ENCODE data around the gene NFASC. TPM values are rescaled to one million over a fixed set of nuclear protein-coding genes. Genes with fewer than 3 reads are reported as not detected.

Gene NFASC
- total and polyA plus RNA-seq, 2 donors (not counting 3 experiments of a cell fraction or from before 2014, with no cell fraction given): not detected

DNA sequence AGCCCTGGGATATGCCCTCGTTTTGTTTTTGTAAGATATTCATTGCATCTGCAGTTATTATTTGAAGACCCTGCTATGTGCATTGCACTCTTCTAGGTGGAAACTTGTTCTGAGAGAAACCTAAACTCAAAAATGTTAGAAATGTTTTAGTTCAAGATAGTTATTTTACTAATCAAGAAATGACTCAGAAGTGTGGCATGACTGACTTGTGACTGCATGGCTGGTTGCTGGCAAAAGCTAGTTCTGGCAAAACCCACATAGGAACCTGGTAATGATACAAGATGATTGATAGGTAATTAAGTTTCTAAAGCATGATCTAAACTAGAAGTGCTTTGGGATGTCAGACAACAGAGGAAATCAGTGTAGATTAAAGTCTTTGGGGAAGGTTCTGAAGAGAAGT, 33.8 kb upstream of the NFASC start:
- H2AFZ ChIP-seq (ENCODE audit: low read depth, low read length): no peak overlapping the region
- no peak overlapping the region for H3K4me3 ChIP-seq (replicated peaks in 1 of 3; ENCODE audit: insufficient read depth in 1 of 3, low read depth in 1 of 3, low read length in 3 of 3)
- CTCF ChIA-PET: interaction anchor here (0.9 to 1.6 kb wide), 5 partner anchors 9 to 225 kb away, joined by 3 to 12 read pairs (median 3); no protein-coding TSS in a partner anchor
- no peaks in the 10 kb centered on the region for H3K36me3 ChIP-seq (ENCODE audit: control insufficient read depth in 2 of 2, extremely low read depth in 1 of 2, insufficient read depth in 2 of 2, low read length in 2 of 2)
- H3K79me2 ChIP-seq (ENCODE audit: control insufficient read depth, insufficient read depth, low read length): no peaks in the 10 kb centered on the region
- FAIRE-seq (no peak), DNase-seq (ENCODE audit: low read depth, low spot score) (no peak)
- TF ChIP-seq GATA2 (IDR thresholded peaks at IDR 0.05; ENCODE audit: insufficient read depth, insufficient read length, low read depth, low read length) (no peak), MYC (IDR thresholded peaks at IDR 0.05; ENCODE audit: low read depth, low read length) (no peak), EZH2 (IDR thresholded peaks at IDR 0.05; ENCODE audit: borderline replicate concordance, low read depth, low read length, severe bottlenecking) (no peak), FOS (IDR thresholded peaks at IDR 0.05; ENCODE audit: borderline replicate concordance, insufficient read depth, low read length) (no peak)
- intact Hi-C loops (cut with micrococcal nuclease) (no loop called here), dilution Hi-C loops (cut with MboI; ENCODE audit: extremely low pct_ligation_motif_present, low sequenced_read_pairs) (no loop called here)
- POLR2A ChIA-PET: no interaction called here
- H3K4me1 ChIP-seq (ENCODE audit: control insufficient read depth, extremely low read depth, insufficient read depth, low read length): no peaks in the 10 kb centered on the region
- no peaks in the 10 kb centered on the region for H3K9me3 ChIP-seq (replicated peaks; ENCODE audit: control insufficient read depth, insufficient read depth, low read length)
- no peaks in the 10 kb centered on the region for H4K20me1 ChIP-seq (replicated peaks; ENCODE audit: control insufficient read depth, extremely low read depth, insufficient read depth, low read length)
- no peak overlapping the region for H3K4me2 ChIP-seq (ENCODE audit: insufficient read depth, low read length)
- peaks cover under 1 to 3% of the 10 kb centered on the region in 2 experiments for H3K27me3 ChIP-seq (ENCODE audit: control insufficient read depth in 2 of 2, insufficient read depth in 2 of 2, low read length in 2 of 2)
- H3K9ac ChIP-seq (replicated peaks; ENCODE audit: extremely low read depth, insufficient read depth, low read length): no peak overlapping the region
- no TSS peak for BruUV-seq (replicated peaks)
- no peak overlapping the region for H3K27ac ChIP-seq (ENCODE audit: insufficient read depth, low read depth, low read length)
- H3K9me1 ChIP-seq (replicated peaks; ENCODE audit: control insufficient read depth, extremely low read depth, insufficient read depth, low read length): no peaks in the 10 kb centered on the region

DNA sequence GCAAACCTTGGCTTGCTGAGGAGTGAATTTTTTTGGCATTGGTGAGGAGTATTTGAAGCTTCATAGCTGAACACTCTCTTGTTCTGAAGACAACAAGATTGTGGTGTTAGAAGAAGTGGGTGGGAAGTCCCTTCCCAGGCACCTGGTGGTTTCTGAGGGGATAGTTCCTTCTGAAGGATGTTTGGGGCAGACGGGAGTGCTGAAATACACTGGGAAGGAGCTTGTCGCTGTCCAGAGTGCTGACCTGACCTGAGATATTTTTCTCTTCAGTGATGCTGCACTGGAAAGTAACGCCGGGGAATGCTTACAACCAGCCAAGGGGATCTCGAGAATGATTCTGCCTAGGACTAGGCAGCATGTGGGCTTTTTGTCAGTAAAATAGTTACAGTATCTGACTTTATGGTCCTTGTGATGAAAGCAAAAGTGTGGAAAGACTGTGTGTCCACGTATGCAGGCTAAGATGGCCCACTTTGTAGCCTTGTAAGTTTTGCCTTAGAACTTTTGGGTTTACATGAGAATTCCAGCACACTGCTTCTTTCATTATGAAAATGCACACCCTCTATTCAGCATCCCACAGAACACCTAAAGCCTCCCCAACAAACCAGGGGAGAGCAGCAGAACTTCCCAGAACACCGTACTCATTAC, 33.1 kb upstream of the NFASC start:
- FAIRE-seq: peak; percentile 69
- no peaks in the 10 kb centered on the region for H3K9me3 ChIP-seq (replicated peaks; ENCODE audit: control insufficient read depth, insufficient read depth, low read length)
- intact Hi-C loops (cut with micrococcal nuclease): no loop called here
- H3K4me1 ChIP-seq (ENCODE audit: control insufficient read depth, extremely low read depth, insufficient read depth, low read length): no peaks in the 10 kb centered on the region
- H3K36me3 ChIP-seq (ENCODE audit: control insufficient read depth in 2 of 2, extremely low read depth in 1 of 2, insufficient read depth in 2 of 2, low read length in 2 of 2): no peaks in the 10 kb centered on the region
- dilution Hi-C loops (cut with MboI; ENCODE audit: extremely low pct_ligation_motif_present, low sequenced_read_pairs): no loop called here
- no peaks in the 10 kb centered on the region for H4K20me1 ChIP-seq (replicated peaks; ENCODE audit: control insufficient read depth, extremely low read depth, insufficient read depth, low read length)
- ChIA-PET CTCF (interaction anchor here (0.9 to 1.6 kb wide), 5 partner anchors 10 to 224 kb away, joined by 3 to 12 read pairs (median 3); no protein-coding TSS in a partner anchor), POLR2A (no interaction called here)
- no peak overlapping the region for H3K4me3 ChIP-seq (replicated peaks in 1 of 3; ENCODE audit: insufficient read depth in 1 of 3, low read depth in 1 of 3, low read length in 3 of 3)
- H3K79me2 ChIP-seq (ENCODE audit: control insufficient read depth, insufficient read depth, low read length): no peaks in the 10 kb centered on the region
- H3K4me2 ChIP-seq (ENCODE audit: insufficient read depth, low read length): no peak overlapping the region
- BruUV-seq (replicated peaks): no TSS peak
- TF ChIP-seq EZH2 (IDR thresholded peaks at IDR 0.05; ENCODE audit: borderline replicate concordance, low read depth, low read length, severe bottlenecking): no peak
- no peak for TF ChIP-seq POLR2A (IDR thresholded peaks at IDR 0.05; ENCODE audit: low read depth, low read length)
- no peak for TF ChIP-seq MYC (IDR thresholded peaks at IDR 0.05; ENCODE audit: low read depth, low read length)
- TF ChIP-seq JUN (IDR thresholded peaks at IDR 0.05; ENCODE audit: borderline replicate concordance, insufficient read depth, insufficient read length, low read depth): no peak
- no peak overlapping the region for H3K9ac ChIP-seq (replicated peaks; ENCODE audit: extremely low read depth, insufficient read depth, low read length)
- DNase-seq (ENCODE audit: low read depth, low spot score): peak; percentile 37
- no peaks in the 10 kb centered on the region for H3K9me1 ChIP-seq (replicated peaks; ENCODE audit: control insufficient read depth, extremely low read depth, insufficient read depth, low read length)
- peaks cover 0 to 3% of the 10 kb centered on the region in 2 experiments for H3K27me3 ChIP-seq (ENCODE audit: control insufficient read depth in 2 of 2, insufficient read depth in 2 of 2, low read length in 2 of 2)
- no peak overlapping the region for H3K27ac ChIP-seq (ENCODE audit: insufficient read depth, low read depth, low read length)
- H2AFZ ChIP-seq (ENCODE audit: low read depth, low read length): no peak overlapping the region
